ENCODE measurements around the gene ZNF574. TPM values are rescaled to one million over a fixed set of nuclear protein-coding genes. Genes with fewer than 3 reads are reported as not detected.

Gene ZNF574
- total RNA-seq, 2 donors from 2014 or later, result 8.3 to 9.1 TPM

DNA sequence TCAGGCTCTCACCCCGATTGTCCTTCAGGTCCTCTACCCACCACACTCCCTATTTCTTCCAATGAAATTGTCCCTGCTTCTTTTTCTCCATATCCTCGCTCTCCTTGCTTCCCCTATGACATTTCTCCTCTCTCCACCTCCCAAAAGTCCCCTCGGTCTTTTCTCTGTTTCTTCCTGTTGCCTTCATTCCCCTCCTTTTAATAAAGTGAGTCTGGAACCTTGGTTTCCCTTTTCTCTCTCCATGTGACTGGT, 676 bp upstream of the ZNF574 start:
- intact Hi-C loops (cut with DNase I), result loop anchor here in 1 of 2 donors (10.0 kb wide), 1 partner anchor 200 kb away; the partner anchor contains the start of gene CD79A
- DNase-seq, result no peak

GRCh38 chr19:42076380-42076944, 496 bp downstream of the ZNF574 start:
- intact Hi-C loops (cut with DNase I), result loop anchor here in 1 of 2 donors (10.0 kb wide), 1 partner anchor 202 kb away; the partner anchor contains the start of gene CD79A
- ATAC-seq, result no peak
- peak; percentile 51 for DNase-seq

More for the DNA sequence above, 676 bp upstream of the ZNF574 start:
- ATAC-seq, result no peak

DNA sequence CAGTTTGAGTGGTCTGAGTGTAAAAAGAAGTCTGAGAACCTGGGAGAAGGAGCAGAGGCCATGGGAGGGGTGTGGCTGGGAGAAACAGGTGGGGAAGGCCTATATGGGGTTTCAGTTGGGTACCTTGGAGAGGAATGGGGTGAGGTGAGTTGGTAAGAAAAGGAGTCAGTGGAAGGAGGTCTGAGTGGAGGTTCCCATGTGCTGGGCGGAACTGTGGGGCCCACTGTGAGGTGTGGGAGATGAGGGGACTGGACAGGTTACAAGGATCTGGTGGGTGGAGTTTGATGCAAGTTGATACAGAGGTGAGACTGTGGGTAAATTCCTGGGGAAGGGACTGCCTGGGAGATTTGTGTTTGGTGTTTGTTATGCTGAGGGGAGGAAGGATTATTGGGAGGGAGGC, 2.1 kb downstream of the ZNF574 start:
- ATAC-seq (no peak), DNase-seq (no peak)
- intact Hi-C loops (cut with DNase I), result loop anchor here in 1 of 2 donors (10.0 kb wide), 1 partner anchor 203 kb away; the partner anchor contains the start of gene CD79A

- DNase-seq, result no peak
- intact Hi-C loops (cut with DNase I), result loop anchor here in 1 of 2 donors (10.0 kb wide), 1 partner anchor 204 kb away; the partner anchor contains the start of gene CD79A
- no peak for ATAC-seq
Measured at GRCh38 chr19:42078538-42079275, 2.7 kb downstream of the ZNF574 start.

GRCh38 chr19:42079276-42079669, 3.3 kb downstream of the ZNF574 start:
- ATAC-seq (no peak), DNase-seq (no peak)
- intact Hi-C loops (cut with DNase I), result loop anchor here in 1 of 2 donors (10.0 kb wide), 1 partner anchor 204 kb away; the partner anchor contains the start of gene CD79A

GRCh38 chr19:42079886-42080763, 4.2 kb downstream of the ZNF574 start:
- DNase-seq, result no peak
- ATAC-seq, result no peak
- intact Hi-C loops (cut with DNase I), result loop anchor here in 1 of 2 donors (10.0 kb wide), 1 partner anchor 205 kb away; the partner anchor contains the start of gene CD79A

DNA sequence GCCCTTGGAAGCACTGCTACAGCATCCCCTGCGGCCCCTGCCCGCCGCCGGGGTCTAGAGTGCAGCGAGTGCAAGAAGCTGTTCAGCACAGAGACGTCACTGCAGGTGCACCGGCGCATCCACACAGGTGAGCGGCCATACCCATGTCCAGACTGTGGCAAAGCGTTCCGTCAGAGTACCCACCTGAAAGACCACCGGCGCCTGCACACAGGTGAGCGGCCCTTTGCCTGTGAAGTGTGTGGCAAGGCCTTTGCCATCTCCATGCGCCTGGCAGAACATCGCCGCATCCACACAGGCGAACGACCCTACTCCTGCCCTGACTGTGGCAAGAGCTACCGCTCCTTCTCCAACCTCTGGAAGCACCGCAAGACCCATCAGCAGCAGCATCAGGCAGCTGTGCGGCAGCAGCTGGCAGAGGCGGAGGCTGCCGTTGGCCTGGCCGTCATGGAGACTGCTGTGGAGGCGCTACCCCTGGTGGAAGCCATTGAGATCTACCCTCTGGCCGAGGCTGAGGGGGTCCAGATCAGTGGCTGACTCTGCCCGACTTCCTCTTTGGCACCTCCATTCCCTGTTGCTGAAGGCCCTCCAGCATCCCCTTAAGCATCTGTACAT, 4.9 kb downstream of the ZNF574 start:
- intact Hi-C loops (cut with DNase I), result no loop called here
- ATAC-seq, result no peak
- DNase-seq, result no peak

- intact Hi-C loops (cut with DNase I), result no loop called here
- ATAC-seq (peak in 1 of 2 donors; percentile 42), DNase-seq (no peak)
Measured at GRCh38 chr19:42081584-42082203, 5.7 kb downstream of the ZNF574 start.

DNA sequence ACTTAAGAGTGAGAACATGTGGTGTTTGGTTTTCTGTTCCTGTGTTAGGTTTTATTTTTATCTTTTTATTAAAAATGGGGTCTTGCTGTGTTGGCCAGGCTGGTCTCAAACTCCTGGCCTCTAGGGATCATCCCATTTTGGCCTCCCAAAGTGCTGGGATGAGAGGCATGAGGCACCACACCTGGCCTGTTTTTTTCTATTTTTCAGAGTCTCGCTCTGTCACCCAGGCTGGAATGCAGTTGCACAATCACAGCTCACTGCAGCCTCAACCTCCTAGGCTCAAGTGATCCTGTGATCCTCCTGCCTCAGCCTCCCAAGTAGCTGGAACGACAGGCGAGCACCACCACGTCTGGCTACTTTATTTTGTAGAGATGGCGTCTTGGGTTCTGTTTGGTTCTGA, 7.6 kb downstream of the ZNF574 start:
- no peak for DNase-seq
- ATAC-seq, result no peak
- intact Hi-C loops (cut with DNase I), result no loop called here

DNA sequence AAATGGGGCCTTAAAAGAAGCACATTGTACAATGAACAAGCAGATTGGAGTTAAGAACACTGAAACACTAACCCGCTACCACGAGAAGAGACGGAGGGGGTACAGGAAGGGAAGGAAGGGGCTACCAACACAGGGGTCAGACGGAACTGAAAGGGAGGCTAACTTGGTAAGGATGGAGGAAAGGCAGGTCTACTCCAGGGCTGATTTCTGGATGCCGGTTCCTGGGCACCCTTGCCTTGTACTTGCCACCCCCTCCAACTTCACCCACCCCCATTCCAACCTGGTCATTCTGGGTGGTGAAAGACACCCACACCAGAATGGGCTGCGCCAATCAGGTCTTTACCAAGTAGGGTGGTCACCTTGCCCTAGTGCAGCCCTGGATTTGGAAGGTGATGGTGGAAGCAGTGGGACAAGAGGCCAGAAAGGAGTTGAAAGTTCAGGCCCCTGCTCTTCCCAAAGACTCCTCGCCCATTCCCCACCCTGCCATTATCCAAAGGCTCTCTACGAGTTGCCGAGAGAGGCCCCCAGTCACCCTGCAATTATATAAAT, 10.3 kb downstream of the ZNF574 start:
- ATAC-seq (no peak), DNase-seq (no peak)
- intact Hi-C loops (cut with DNase I), result no loop called here

GRCh38 chr19:42086770-42087550, 11.0 kb downstream of the ZNF574 start:
- intact Hi-C loops (cut with DNase I), result no loop called here
- DNase-seq (no peak), ATAC-seq (no peak)

DNA sequence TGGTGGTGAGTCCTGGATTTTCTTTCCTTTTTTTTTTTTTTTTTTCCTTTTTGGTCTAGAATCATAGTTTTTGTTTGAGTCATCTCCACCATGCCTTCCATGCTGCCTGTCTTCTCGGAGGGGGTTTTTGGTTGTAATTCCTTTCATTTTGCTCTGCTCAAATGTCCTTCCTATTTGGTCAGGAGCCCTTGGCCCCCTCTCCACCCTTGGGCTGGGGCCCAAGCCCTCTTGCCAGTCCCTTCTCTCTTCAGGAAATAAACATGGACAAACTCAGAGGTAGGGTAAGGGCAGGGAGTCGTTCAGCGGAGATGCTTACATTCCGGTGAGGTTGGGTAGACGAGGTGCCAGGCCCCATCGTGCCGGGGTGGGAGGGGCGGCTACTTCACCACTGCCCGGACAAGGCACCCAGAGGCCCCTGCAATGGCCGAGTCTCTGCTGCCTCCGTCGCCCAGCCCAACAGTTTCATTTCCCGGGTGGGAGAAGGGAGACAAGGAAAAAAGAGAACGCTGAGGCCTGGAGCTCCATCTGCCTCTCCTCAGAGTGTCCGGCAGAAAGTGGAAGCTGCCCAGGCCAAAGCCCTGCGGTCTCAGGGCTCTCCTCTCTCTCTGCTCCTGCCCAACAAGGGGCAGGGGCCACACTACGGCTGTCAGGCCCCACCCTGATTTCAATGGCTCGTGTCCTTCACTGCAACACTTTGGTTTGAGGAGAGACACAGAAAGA, 12.7 kb downstream of the ZNF574 start:
- DNase-seq (no peak), ATAC-seq (peak in 1 of 2 donors; percentile 16)
- intact Hi-C loops (cut with DNase I), result no loop called here

GRCh38 chr19:42089191-42089750, 13.3 kb downstream of the ZNF574 start:
- no peak for DNase-seq
- ATAC-seq, result no peak
- intact Hi-C loops (cut with DNase I), result no loop called here

GRCh38 chr19:42089772-42090171, 13.8 kb downstream of the ZNF574 start:
- DNase-seq, result no peak
- intact Hi-C loops (cut with DNase I), result no loop called here
- ATAC-seq, result no peak

- no peak for DNase-seq
- ATAC-seq, result no peak
- intact Hi-C loops (cut with DNase I), result no loop called here
Measured at GRCh38 chr19:42090672-42091071, 14.7 kb downstream of the ZNF574 start.

GRCh38 chr19:42091300-42091699, 15.3 kb downstream of the ZNF574 start:
- no peak for ATAC-seq
- DNase-seq, result no peak
- intact Hi-C loops (cut with DNase I), result no loop called here

DNA sequence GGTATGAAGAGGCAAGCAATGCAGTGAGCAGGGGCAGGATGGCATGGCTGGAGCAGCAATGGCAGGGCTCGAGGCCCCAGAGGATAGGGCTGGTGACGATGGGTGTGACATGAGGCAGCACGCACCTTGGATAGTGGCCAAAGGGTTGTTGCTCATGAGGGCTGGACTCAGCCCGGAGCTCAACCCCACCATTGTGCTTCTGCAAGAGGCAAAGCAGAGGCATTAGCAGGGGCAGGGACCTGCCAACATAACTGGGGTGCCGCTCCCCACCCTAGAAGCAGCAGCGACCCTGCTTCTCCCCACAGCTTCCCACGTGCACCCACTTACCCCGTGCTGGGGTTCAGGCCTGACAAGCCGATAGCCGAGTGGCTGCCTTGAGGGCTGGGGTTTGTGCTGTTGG, 15.8 kb downstream of the ZNF574 start:
- DNase-seq (peak; percentile 47), ATAC-seq (peak in 1 of 2 donors; percentile 23)
- intact Hi-C loops (cut with DNase I), result no loop called here

Data from left cardiac atrium (tissue), 4 donors.